Activated CD4-positive, alpha-beta memory T cell treated with anti-CD3 and anti-CD28 coated beads, Interleukin-2, amount 10 ng/mL, durations not matched to agents 7 days and 5 days (primary cell): ENCODE measurements around the gene MLN. TPM values are rescaled to one million over a fixed set of nuclear protein-coding genes. Genes with fewer than 3 reads are reported as not detected.

Experiments
- CTCF ChIA-PET: fragments of 350-600 bp; sonication (Branson Sonifier 250); formaldehyde crosslinking; loops from one replicate; lab custom pipeline; 2021; ENCODE audit warnings: antibody characterized with exemption, inconsistent platforms; lab: Charles Lee
- POLR2A ChIA-PET: fragments of 350-600 bp; sonication (Branson Sonifier 250); formaldehyde crosslinking; loops from one replicate; lab custom pipeline; 2021; ENCODE audit warnings: antibody characterized with exemption; lab: Charles Lee
- DNase-seq: peaks from one replicate; pipeline ENCODE4 v3.0.0-alpha.2; 2020
- H3K27ac Mint-ChIP-seq: one replicate; pipeline ENCODE4 v1.8.0; 2021; ENCODE audit warnings: mild to moderate bottlenecking, mixed read lengths
- H3K27me3 Mint-ChIP-seq: one replicate; pipeline ENCODE4 v1.8.0; 2021; ENCODE audit warnings: mixed read lengths
- H3K36me3 Mint-ChIP-seq: one replicate; pipeline ENCODE4 v1.8.0; 2021; ENCODE audit warnings: low read depth, mixed read lengths
- H3K4me1 Mint-ChIP-seq: one replicate; pipeline ENCODE4 v1.8.0; 2021; ENCODE audit warnings: mixed read lengths
- H3K4me3 Mint-ChIP-seq: one replicate; pipeline ENCODE4 v1.8.0; 2021; ENCODE audit warnings: mild to moderate bottlenecking, mixed read lengths
- H3K9me3 Mint-ChIP-seq: one replicate; pipeline ENCODE4 v1.8.0; 2021; ENCODE audit warnings: mixed read lengths
- total RNA-seq, 2 experiments: library from RNA; stranded (reverse); gene quantifications; one replicate each; pipeline ENCODE4 v1.2.3, GENCODE V29; 2021

MLN gene
- total RNA-seq, 2 experiments from 2014 or later, result not detected

DNA sequence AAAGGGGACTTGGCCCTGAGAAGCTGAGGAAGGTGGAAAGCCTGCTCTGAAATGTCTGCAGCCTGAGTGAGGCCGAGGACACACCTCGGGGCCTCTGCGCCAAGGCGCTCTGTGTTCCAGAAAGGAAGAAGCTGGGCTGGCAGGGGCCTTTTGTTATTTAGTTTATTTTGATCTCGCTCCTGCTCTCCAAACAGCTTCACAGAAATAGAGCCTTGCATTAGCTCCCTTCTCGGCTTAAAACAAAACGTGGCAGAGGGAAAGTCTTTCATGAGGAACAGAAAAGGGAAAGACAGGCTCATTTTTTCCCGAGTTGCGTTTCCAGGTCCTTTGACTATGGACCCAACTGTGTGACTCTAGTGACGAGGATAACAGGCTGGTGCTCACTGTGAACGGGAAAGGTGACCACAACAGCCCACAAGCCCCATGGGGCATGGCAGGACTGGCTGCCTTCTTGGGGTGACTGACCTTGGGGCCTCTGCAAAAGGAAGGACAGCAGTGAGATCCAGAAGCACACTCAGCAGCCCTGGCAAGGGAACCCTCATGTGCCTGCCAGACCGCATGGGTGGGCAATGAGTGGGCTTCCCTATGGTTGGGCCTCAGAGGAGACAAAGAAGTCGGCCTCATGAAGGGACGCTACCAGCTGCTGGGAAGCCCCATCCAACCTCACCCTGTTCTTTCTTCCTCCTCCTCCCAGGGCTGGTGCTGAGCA is 33.5 kb downstream of the MLN start:
- H3K4me1 Mint-ChIP-seq, result peaks cover 7% of the 10 kb centered on the region
- H3K9me3 Mint-ChIP-seq, result no peaks in the 10 kb centered on the region
- H3K27ac Mint-ChIP-seq, result no peak overlapping the region
- ChIA-PET POLR2A (interaction anchor here (1.1 to 4.0 kb wide), 5 partner anchors 11 to 257 kb away, joined by 3 to 18 read pairs (median 6); partner anchors contain the start of gene UQCC2), CTCF (interaction anchor here (0.9 to 8.4 kb wide), 16 partner anchors 9 to 385 kb away, joined by 3 to 133 read pairs (median 4); no protein-coding TSS in a partner anchor)
- DNase-seq, result no peak
- H3K27me3 Mint-ChIP-seq, result peaks cover 8% of the 10 kb centered on the region
- H3K4me3 Mint-ChIP-seq, result no peak overlapping the region
- peaks cover 28% of the 10 kb centered on the region for H3K36me3 Mint-ChIP-seq

DNA sequence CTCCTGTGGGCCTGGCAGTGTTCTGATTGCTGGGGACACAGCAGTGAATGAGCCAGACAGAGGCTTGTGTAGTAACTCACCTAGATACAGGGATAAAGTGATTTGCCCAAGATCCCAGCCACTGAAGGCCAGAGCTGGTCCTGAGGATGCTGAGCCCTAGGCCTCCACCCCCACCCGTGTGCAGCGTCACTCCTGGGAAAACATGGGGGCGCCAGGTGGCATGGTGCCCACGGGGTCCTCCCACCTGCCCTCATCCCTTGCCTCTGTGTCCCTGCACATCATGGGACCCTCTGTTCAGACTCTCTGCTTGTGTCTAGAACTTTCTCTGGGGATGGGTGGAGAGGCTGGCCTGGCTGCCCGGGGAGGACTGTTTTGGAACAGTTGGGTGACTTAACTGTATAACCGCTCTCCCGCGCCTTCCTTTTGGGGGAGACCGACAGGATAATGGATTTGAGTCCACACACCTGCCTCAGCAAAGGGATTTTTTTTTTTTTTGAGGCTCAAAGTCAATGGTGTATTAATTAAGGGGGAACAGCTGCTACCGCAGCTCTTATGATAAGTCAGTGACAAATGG is 34.5 kb downstream of the MLN start:
- DNase-seq, result no peak
- ChIA-PET CTCF (interaction anchor here (0.6 to 8.4 kb wide), 9 partner anchors 10 to 335 kb away, joined by 3 to 133 read pairs (median 4); no protein-coding TSS in a partner anchor), POLR2A (interaction anchor here (1.5 kb wide), 2 partner anchors 255 to 258 kb away, joined by 6 read pairs; no protein-coding TSS in a partner anchor)
- Mint-ChIP-seq H3K4me3 (no peak overlapping the region), H3K4me1 (peaks cover 7% of the 10 kb centered on the region), H3K27ac (no peak overlapping the region), H3K9me3 (no peaks in the 10 kb centered on the region), H3K27me3 (peaks cover 8% of the 10 kb centered on the region), H3K36me3 (peaks cover 19% of the 10 kb centered on the region)

DNA sequence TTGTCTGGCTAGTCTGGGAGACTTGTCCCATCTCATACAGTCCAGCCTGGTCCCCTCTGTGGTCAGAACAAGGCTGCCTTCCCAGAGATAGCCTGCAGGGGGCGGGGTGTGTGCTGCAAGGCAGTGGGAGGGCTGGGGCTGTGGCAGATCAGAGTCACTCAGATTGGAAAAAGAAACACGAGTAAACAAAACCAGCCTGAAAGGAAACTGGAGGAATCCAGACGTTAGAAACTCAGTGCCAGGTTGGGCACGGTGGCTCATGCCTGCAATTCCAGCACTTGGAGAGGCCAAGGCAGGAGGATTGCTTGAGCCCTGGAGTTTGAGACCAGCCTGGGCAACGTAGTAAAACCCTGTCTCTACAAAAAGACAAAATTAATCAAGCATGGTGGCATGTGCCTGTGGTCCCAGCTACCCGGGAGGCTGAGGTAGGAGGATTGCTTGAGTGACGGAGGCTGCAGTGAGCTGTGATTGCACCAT is 35.1 kb downstream of the MLN start:
- ChIA-PET POLR2A (interaction anchor here (1.3 kb wide), 1 partner anchor 19 kb away, joined by 3 read pairs; no protein-coding TSS in a partner anchor), CTCF (interaction anchor here (1.0 to 8.4 kb wide), 6 partner anchors 11 to 268 kb away, joined by 3 to 133 read pairs (median 6); no protein-coding TSS in a partner anchor)
- DNase-seq, result peak; percentile 79
- H3K27ac Mint-ChIP-seq, result no peak overlapping the region
- peaks cover 7% of the 10 kb centered on the region for H3K4me1 Mint-ChIP-seq
- peaks cover 8% of the 10 kb centered on the region for H3K27me3 Mint-ChIP-seq
- no peaks in the 10 kb centered on the region for H3K9me3 Mint-ChIP-seq
- H3K36me3 Mint-ChIP-seq, result peaks cover 17% of the 10 kb centered on the region
- H3K4me3 Mint-ChIP-seq, result no peak overlapping the region

DNA sequence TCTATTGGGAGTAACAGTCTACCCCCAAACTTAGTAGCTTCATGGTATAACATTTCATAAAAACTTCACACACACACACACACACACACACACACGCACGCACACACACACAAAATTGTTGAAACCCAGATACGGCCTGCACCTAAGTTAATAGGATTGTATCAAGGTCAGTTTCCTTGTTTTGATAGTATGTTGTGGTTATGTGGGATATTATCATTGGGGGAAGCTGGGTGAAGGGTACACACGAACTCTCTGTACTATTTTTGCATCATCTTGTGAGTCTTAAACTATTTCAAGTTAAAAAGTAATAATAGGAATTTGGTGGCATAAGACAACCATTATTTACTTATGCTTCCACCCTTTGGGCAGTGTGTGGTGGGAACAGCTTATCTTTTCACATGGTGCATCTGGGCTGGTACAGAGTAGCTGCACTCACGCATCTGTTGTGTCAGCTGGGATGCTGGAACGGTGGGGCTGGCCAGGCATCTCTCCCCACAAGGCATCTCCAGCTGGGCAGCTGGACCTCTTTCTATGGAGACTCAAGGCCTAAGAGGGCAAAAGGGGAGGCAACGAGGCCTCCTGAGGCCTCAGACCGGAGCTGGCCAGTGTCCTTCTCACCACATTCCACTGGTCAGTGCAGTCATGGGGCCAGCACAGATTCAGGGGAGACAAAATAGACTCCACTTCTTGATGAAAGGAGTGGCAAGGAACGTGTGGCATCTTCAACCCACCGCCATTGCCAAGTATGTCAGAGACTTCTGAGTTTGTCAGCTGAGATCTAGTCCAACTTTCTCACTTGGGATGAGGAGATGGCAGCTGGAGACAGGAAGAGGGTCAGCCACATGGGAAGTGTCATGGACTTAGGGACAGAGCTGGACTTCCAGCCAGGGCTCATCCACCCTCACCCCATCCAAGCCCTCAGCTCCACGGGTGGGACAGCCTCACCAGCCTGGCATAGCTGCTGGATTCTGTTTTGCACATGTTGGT is 36.6 kb downstream of the MLN start:
- Mint-ChIP-seq H3K27me3 (peaks cover 8% of the 10 kb centered on the region), H3K4me3 (no peak overlapping the region), H3K27ac (no peak overlapping the region), H3K9me3 (no peaks in the 10 kb centered on the region), H3K4me1 (peaks cover 6% of the 10 kb centered on the region), H3K36me3 (peaks cover 7% of the 10 kb centered on the region)
- CTCF ChIA-PET, result interaction anchor here (0.8 to 8.4 kb wide), 10 partner anchors 12 to 1091 kb away, joined by 3 to 133 read pairs (median 4); no protein-coding TSS in a partner anchor
- POLR2A ChIA-PET, result interaction anchor here (0.8 to 1.3 kb wide), 2 partner anchors 14 to 21 kb away, joined by 3 read pairs; no protein-coding TSS in a partner anchor
- DNase-seq, result no peak

DNA sequence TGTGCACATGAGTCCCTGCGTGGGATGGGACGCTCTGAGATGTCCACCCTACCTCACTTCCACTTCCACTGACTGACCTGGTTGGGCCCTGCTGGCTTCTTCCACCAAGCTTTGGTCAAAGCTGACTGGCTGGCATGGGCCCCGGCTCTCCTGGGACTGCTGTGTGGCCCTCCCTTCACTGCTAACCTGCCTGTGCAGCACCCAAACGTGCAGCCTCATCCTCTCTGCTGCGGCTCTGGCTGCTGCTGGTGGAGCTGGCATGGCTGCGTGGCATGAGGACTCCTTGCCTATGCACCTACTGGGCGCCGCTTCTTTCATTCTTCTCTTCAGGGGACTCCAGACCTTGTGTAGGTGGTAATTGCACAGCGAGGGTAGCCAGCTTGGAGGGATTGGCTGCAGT is 38.4 kb downstream of the MLN start:
- no peaks in the 10 kb centered on the region for H3K36me3 Mint-ChIP-seq
- ChIA-PET POLR2A (no interaction called here), CTCF (no interaction called here)
- H3K27me3 Mint-ChIP-seq, result peaks cover 8% of the 10 kb centered on the region
- no peak overlapping the region for H3K4me3 Mint-ChIP-seq
- peaks cover 3% of the 10 kb centered on the region for H3K4me1 Mint-ChIP-seq
- H3K27ac Mint-ChIP-seq, result no peak overlapping the region
- no peaks in the 10 kb centered on the region for H3K9me3 Mint-ChIP-seq
- DNase-seq, result no peak

GRCh38 chr6:33764036-33764435 is 39.8 kb downstream of the MLN start:
- no peaks in the 10 kb centered on the region for H3K9me3 Mint-ChIP-seq
- ChIA-PET CTCF (interaction anchor here (1.0 to 1.3 kb wide), 3 partner anchors 9 to 53 kb away, joined by 3 read pairs; partner anchors contain the start of gene UQCC2), POLR2A (no interaction called here)
- no peak overlapping the region for H3K27ac Mint-ChIP-seq
- peaks cover 3% of the 10 kb centered on the region for H3K4me1 Mint-ChIP-seq
- DNase-seq, result no peak
- H3K4me3 Mint-ChIP-seq, result no peak overlapping the region
- H3K36me3 Mint-ChIP-seq, result no peaks in the 10 kb centered on the region
- peaks cover 6% of the 10 kb centered on the region for H3K27me3 Mint-ChIP-seq

GRCh38 chr6:33763483-33763882 is 40.3 kb downstream of the MLN start:
- CTCF ChIA-PET, result interaction anchor here (1.2 kb wide), 1 partner anchor 9 kb away, joined by 3 read pairs; no protein-coding TSS in a partner anchor
- no peak overlapping the region for H3K4me3 Mint-ChIP-seq
- DNase-seq, result no peak
- H3K36me3 Mint-ChIP-seq, result no peaks in the 10 kb centered on the region
- H3K27me3 Mint-ChIP-seq, result peaks cover 6% of the 10 kb centered on the region
- peaks cover 1% of the 10 kb centered on the region for H3K4me1 Mint-ChIP-seq
- POLR2A ChIA-PET, result no interaction called here
- H3K27ac Mint-ChIP-seq, result no peak overlapping the region
- no peaks in the 10 kb centered on the region for H3K9me3 Mint-ChIP-seq

GRCh38 chr6:33762713-33763112 is 41.1 kb downstream of the MLN start:
- ChIA-PET CTCF (interaction anchor here (1.7 to 2.6 kb wide), 2 partner anchors 49 to 52 kb away, joined by 4 to 13 read pairs; partner anchors contain the start of gene UQCC2), POLR2A (no interaction called here)
- DNase-seq, result no peak
- H3K27me3 Mint-ChIP-seq, result peaks cover 4% of the 10 kb centered on the region
- no peak overlapping the region for H3K4me3 Mint-ChIP-seq
- H3K4me1 Mint-ChIP-seq, result no peaks in the 10 kb centered on the region
- H3K36me3 Mint-ChIP-seq, result no peaks in the 10 kb centered on the region
- H3K27ac Mint-ChIP-seq, result no peak overlapping the region
- no peaks in the 10 kb centered on the region for H3K9me3 Mint-ChIP-seq

GRCh38 chr6:33761922-33762629 is 41.7 kb downstream of the MLN start:
- no peaks in the 10 kb centered on the region for H3K4me1 Mint-ChIP-seq
- peak; percentile 59 for DNase-seq
- no peak overlapping the region for H3K4me3 Mint-ChIP-seq
- H3K27ac Mint-ChIP-seq, result no peak overlapping the region
- ChIA-PET CTCF (interaction anchor here (0.5 to 2.6 kb wide), 7 partner anchors 10 to 240 kb away, joined by 3 to 13 read pairs (median 3); partner anchors contain the start of gene UQCC2), POLR2A (no interaction called here)
- H3K9me3 Mint-ChIP-seq, result no peaks in the 10 kb centered on the region
- no peaks in the 10 kb centered on the region for H3K36me3 Mint-ChIP-seq
- H3K27me3 Mint-ChIP-seq, result no peaks in the 10 kb centered on the region

GRCh38 chr6:33761581-33761921 is 42.3 kb downstream of the MLN start:
- CTCF ChIA-PET, result interaction anchor here (0.5 to 2.6 kb wide), 7 partner anchors 9 to 241 kb away, joined by 3 to 13 read pairs (median 3); partner anchors contain the start of gene UQCC2
- Mint-ChIP-seq H3K9me3 (no peaks in the 10 kb centered on the region), H3K36me3 (no peaks in the 10 kb centered on the region), H3K4me1 (no peaks in the 10 kb centered on the region), H3K27me3 (no peaks in the 10 kb centered on the region), H3K27ac (no peak overlapping the region), H3K4me3 (no peak overlapping the region)
- POLR2A ChIA-PET, result interaction anchor here (1.0 kb wide), 1 partner anchor 10 kb away, joined by 4 read pairs; no protein-coding TSS in a partner anchor
- no peak for DNase-seq

- no peak overlapping the region for H3K4me3 Mint-ChIP-seq
- no peaks in the 10 kb centered on the region for H3K36me3 Mint-ChIP-seq
- H3K9me3 Mint-ChIP-seq, result no peaks in the 10 kb centered on the region
- no peak overlapping the region for H3K27ac Mint-ChIP-seq
- ChIA-PET CTCF (interaction anchor here (1.0 to 1.9 kb wide), 3 partner anchors 14 to 295 kb away, joined by 4 to 5 read pairs (median 5); partner anchors contain the start of gene IP6K3), POLR2A (interaction anchor here (1.2 kb wide), 1 partner anchor 49 kb away, joined by 4 read pairs; the partner anchor contains the start of gene UQCC2)
- DNase-seq, result no peak
- H3K27me3 Mint-ChIP-seq, result no peaks in the 10 kb centered on the region
- H3K4me1 Mint-ChIP-seq, result no peaks in the 10 kb centered on the region
These were observed 43.7 kb downstream of the MLN start for GRCh38 chr6:33759887-33760629.
